ENCODE data around the gene COBL. TPM values are rescaled to one million over a fixed set of nuclear protein-coding genes. Genes with fewer than 3 reads are reported as not detected.

Gene COBL
- total RNA-seq, 1 experiment from 2014 or later: 52.3 TPM

DNA sequence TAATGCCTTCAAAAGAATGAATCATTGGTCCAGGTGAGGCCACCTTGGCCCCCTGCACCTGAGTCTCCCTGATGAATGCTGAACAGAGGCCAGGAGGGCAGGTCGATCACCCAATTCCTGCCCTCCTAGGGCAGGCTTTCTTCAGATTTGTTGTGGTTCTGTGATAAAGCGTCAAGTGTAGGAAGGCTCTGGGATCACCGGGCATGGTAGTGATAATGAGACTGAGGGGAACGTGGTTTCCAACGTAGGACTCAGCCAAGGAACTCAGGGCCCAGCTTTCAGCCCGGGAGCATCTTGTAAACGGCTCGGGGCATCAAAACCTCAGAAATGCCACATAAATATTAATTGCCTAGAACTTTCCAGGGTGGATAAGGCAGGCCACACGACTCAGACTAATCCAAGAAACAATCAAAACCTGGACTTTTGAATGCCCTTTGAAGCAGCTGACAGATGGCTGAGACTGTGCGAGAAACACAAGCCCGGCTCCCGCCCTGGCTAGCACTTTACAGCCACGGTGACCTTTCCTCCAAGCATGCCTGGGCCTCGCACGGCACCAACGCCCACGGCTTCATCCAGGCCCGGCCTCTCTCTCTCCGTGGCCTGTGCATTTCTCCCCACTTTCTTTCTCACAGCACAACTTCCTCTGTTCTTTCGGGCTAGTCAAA is 294.6 kb downstream of the COBL start:
- no peak overlapping the region for H3K4ac ChIP-seq (ENCODE audit: low read depth, low read length)
- Mint-ChIP-seq H3K4me1 (peaks cover 0 to 3% of the 10 kb centered on the region in 2 experiments; a peak in 1 of 4 replicates), H3K27me3 (ENCODE audit: low read depth) (no peaks in the 10 kb centered on the region), H3K36me3 (ENCODE audit: insufficient read depth in 1 of 3, low read depth in 3 of 3) (peaks cover 7 to 37% (median 37%) of the 10 kb centered on the region in 3 experiments), H3K9me3 (no peaks in the 10 kb centered on the region), H3K27ac (peak overlapping the region in 1 of 3 experiments; percentile 37; a peak in 2 of 7 replicates), H3K4me3 (no peak overlapping the region)
- no peak overlapping the region for H3K14ac ChIP-seq (ENCODE audit: insufficient read depth, low read length)
- no peak overlapping the region for H2AK5ac ChIP-seq (ENCODE audit: insufficient read length, low read length)
- H3K4me2 ChIP-seq (ENCODE audit: insufficient read depth, insufficient read length, low read length): no peak overlapping the region
- no peak overlapping the region for H4K5ac ChIP-seq (ENCODE audit: insufficient read length, low read depth, low read length)
- H2BK5ac ChIP-seq (ENCODE audit: insufficient read length, low read length): no peak overlapping the region
- H4K8ac ChIP-seq (replicated peaks; ENCODE audit: insufficient read length, low read depth, low read length): no peak overlapping the region
- H3K4me1 ChIP-seq (ENCODE audit: insufficient read depth, low read length): no peaks in the 10 kb centered on the region; the same call in 1 of the 2 replicates
- H3K79me2 ChIP-seq (ENCODE audit: insufficient read depth, low read length): no peaks in the 10 kb centered on the region
- no peak for DNase-seq
- no peak overlapping the region for H3K23ac ChIP-seq (ENCODE audit: insufficient read length, low read depth, low read length)
- H2AFZ ChIP-seq (ENCODE audit: low read length): no peak overlapping the region
- TF ChIP-seq CTCF (conservative IDR thresholded peaks at IDR 0.05): no peak
- H3K23me2 ChIP-seq (ENCODE audit: insufficient read length, low read depth, low read length, poor library complexity, severe bottlenecking): no peaks in the 10 kb centered on the region
- WGBS (ENCODE audit: extremely low coverage, insufficient read length, low lambda C conversion rate): no CpG with 5 or more reads among the region's 20 CpGs
- H3K56ac ChIP-seq (ENCODE audit: insufficient read length, low read depth, low read length): no peak overlapping the region
- no peak overlapping the region for H2BK15ac ChIP-seq (ENCODE audit: low read depth, low read length)
- no peak overlapping the region for H2BK12ac ChIP-seq (ENCODE audit: insufficient read length, low read depth, low read length)
- no peak overlapping the region for H4K91ac ChIP-seq (ENCODE audit: insufficient read length, low read depth, low read length)
- H3K27ac ChIP-seq (ENCODE audit: insufficient read length, low read depth, low read length): no peak overlapping the region
- H3K27me3 ChIP-seq (ENCODE audit: insufficient read depth, low read length): no peaks in the 10 kb centered on the region
- no peaks in the 10 kb centered on the region for H4K20me1 ChIP-seq (ENCODE audit: control insufficient read depth, insufficient read depth, insufficient read length)
- no peak overlapping the region for H3T11ph ChIP-seq (ENCODE audit: low read length)
- no peak overlapping the region for H2BK20ac ChIP-seq (ENCODE audit: low read depth, low read length, poor library complexity, severe bottlenecking)
- H3K18ac ChIP-seq (ENCODE audit: insufficient read length, low read depth, low read length): no peak overlapping the region
- H2BK120ac ChIP-seq (ENCODE audit: low read depth, low read length, poor library complexity, severe bottlenecking): no peak overlapping the region
- H3K9ac ChIP-seq (ENCODE audit: extremely low read depth, insufficient read length, low read length): no peak overlapping the region
- no peaks in the 10 kb centered on the region for H3K9me3 ChIP-seq (ENCODE audit: control insufficient read depth, low read depth, low read length)
- H3K79me1 ChIP-seq (ENCODE audit: insufficient read depth, low read depth, low read length, poor library complexity, severe bottlenecking): no peaks in the 10 kb centered on the region

Data from H9 (cell line).